Progenitor cell of endocrine pancreas (in vitro differentiated cells): ENCODE data around the gene ATOSB. TPM values are rescaled to one million over a fixed set of nuclear protein-coding genes. Genes with fewer than 3 reads are reported as not detected.
A peak's percentile ranks its signal among the peaks of the same experiment; 100 is the strongest.

Source experiments
- DNase-seq: peaks from one replicate; pipeline ENCODE4 v3.0.0; 2021; ENCODE audit warnings: low spot score; ENCODE audit not compliant: unreplicated experiment
- H3K27ac Mint-ChIP-seq: 2 replicates; pipeline ENCODE4 v1.8.0; 2021; ENCODE audit warnings: mild to moderate bottlenecking, moderate library complexity, mixed read lengths
- H3K27me3 Mint-ChIP-seq: 2 replicates; pipeline ENCODE4 v1.8.0; 2021; ENCODE audit warnings: mixed read lengths
- H3K36me3 Mint-ChIP-seq: 2 replicates; pipeline ENCODE4 v1.8.0; 2022; ENCODE audit warnings: mixed read lengths; ENCODE audit not compliant: insufficient read depth
- H3K4me1 Mint-ChIP-seq: 2 replicates; pipeline ENCODE4 v1.8.0; 2021; ENCODE audit warnings: low read depth, mixed read lengths
- H3K4me3 Mint-ChIP-seq: 2 replicates; pipeline ENCODE4 v1.8.0; 2021; ENCODE audit warnings: low read depth, mild to moderate bottlenecking, moderate library complexity, mixed read lengths
- H3K9me3 Mint-ChIP-seq: 2 replicates; pipeline ENCODE4 v1.8.0; 2021; ENCODE audit warnings: low read depth, mixed read lengths
- CTCF ChIP-seq: fragments of 200-600 bp; sonication (generic); IDR thresholded peaks from one replicate; pipeline ENCODE4 v1.5.0; 2021; ENCODE audit warnings: antibody characterized with exemption, mild to moderate bottlenecking; ENCODE audit not compliant: unreplicated experiment
- total RNA-seq: library from RNA; stranded (reverse); gene quantifications from 2 replicates; pipeline ENCODE4 v1.2.1, GENCODE V29; 2021

ATOSB gene
- total RNA-seq, 1 donor from 2014 or later = 17.7 TPM

- Mint-ChIP-seq H3K27ac (peak overlapping the region; percentile 96), H3K4me3 (peak overlapping the region; percentile 89), H3K36me3 (no peaks in the 10 kb centered on the region), H3K9me3 (no peaks in the 10 kb centered on the region), H3K27me3 (no peaks in the 10 kb centered on the region), H3K4me1 (peaks cover 31% of the 10 kb centered on the region)
- peak; percentile 93 for TF ChIP-seq CTCF
- DNase-seq = peak; percentile 78
These were observed 1.4 kb upstream of the ATOSB start for GRCh38 chr9:35116898-35117551.

GRCh38 chr9:35116539-35116897 is 856 bp upstream of the ATOSB start:
- DNase-seq = no peak
- Mint-ChIP-seq H3K27ac (peak overlapping the region; percentile 96), H3K9me3 (no peaks in the 10 kb centered on the region), H3K27me3 (no peaks in the 10 kb centered on the region), H3K36me3 (no peaks in the 10 kb centered on the region), H3K4me1 (peaks cover 35% of the 10 kb centered on the region), H3K4me3 (peak overlapping the region; percentile 89)
- TF ChIP-seq CTCF = no peak

GRCh38 chr9:35114840-35115628 is 628 bp downstream of the ATOSB start:
- TF ChIP-seq CTCF = no peak
- Mint-ChIP-seq H3K4me1 (peaks cover 44% of the 10 kb centered on the region), H3K27ac (peak overlapping the region; percentile 96), H3K27me3 (no peaks in the 10 kb centered on the region), H3K9me3 (no peaks in the 10 kb centered on the region), H3K4me3 (peak overlapping the region; percentile 89), H3K36me3 (no peaks in the 10 kb centered on the region)
- DNase-seq = no peak

GRCh38 chr9:35114113-35114839 is 1.4 kb downstream of the ATOSB start:
- peak overlapping the region; percentile 85 for H3K27ac Mint-ChIP-seq
- DNase-seq = no peak
- no peak for TF ChIP-seq CTCF
- H3K36me3 Mint-ChIP-seq = no peaks in the 10 kb centered on the region
- peak overlapping the region; percentile 89 for H3K4me3 Mint-ChIP-seq
- H3K27me3 Mint-ChIP-seq = no peaks in the 10 kb centered on the region
- H3K4me1 Mint-ChIP-seq = peaks cover 47% of the 10 kb centered on the region
- H3K9me3 Mint-ChIP-seq = no peaks in the 10 kb centered on the region
